Renal pelvis (tissue), 4 donors: Measurements from ENCODE around the gene RARB. TPM values are rescaled to one million over a fixed set of nuclear protein-coding genes. Genes with fewer than 3 reads are reported as not detected.

Experiments used
- DNase-seq: peaks from one replicate; pipeline ENCODE4 v3.0.0-alpha.2; 2013
- polyA plus RNA-seq, 3 donors: library from polyadenylated mRNA; unstranded; fragments of 120-200 nt; gene quantifications; one replicate each; pipeline ENCODE4 v1.2.1, GENCODE V29; 2013; ENCODE audit not compliant: insufficient read length in 3 of 3

Gene RARB
- polyA plus RNA-seq, 3 donors, result 39.7 to 44.1 (median 42.5) TPM

GRCh38 chr3:25573386-25574171, 145.5 kb downstream of the RARB start:
- no peak for DNase-seq

GRCh38 chr3:25574172-25574765, 146.2 kb downstream of the RARB start:
- no peak for DNase-seq

GRCh38 chr3:25575001-25575400, 146.9 kb downstream of the RARB start:
- no peak for DNase-seq

GRCh38 chr3:25576146-25576545, 148.1 kb downstream of the RARB start:
- DNase-seq, result no peak

- DNase-seq, result no peak
Observed at GRCh38 chr3:25576831-25577454, 148.9 kb downstream of the RARB start.

- DNase-seq, result no peak
Observed at GRCh38 chr3:25578059-25578458, 150.0 kb downstream of the RARB start.

- DNase-seq, result no peak
Observed at GRCh38 chr3:25580534-25580933, 152.5 kb downstream of the RARB start.

GRCh38 chr3:25581335-25581734, 153.3 kb downstream of the RARB start:
- no peak for DNase-seq

- no peak for DNase-seq
Observed at GRCh38 chr3:25581823-25582222, 153.8 kb downstream of the RARB start.

GRCh38 chr3:25582242-25582641, 154.2 kb downstream of the RARB start:
- no peak for DNase-seq

- DNase-seq, result no peak
Observed at GRCh38 chr3:25583343-25583742, 155.3 kb downstream of the RARB start.

- no peak for DNase-seq
Observed at GRCh38 chr3:25584011-25584789, 156.1 kb downstream of the RARB start.

GRCh38 chr3:25585361-25586166, 157.5 kb downstream of the RARB start:
- DNase-seq, result no peak

- DNase-seq, result no peak
Observed at GRCh38 chr3:25586167-25586505, 158.1 kb downstream of the RARB start.

- DNase-seq, result no peak
Observed at GRCh38 chr3:25586553-25586952, 158.5 kb downstream of the RARB start.

- no peak for DNase-seq
Observed at GRCh38 chr3:25587094-25587493, 159.0 kb downstream of the RARB start.

GRCh38 chr3:25587526-25587925, 159.5 kb downstream of the RARB start:
- DNase-seq, result no peak

GRCh38 chr3:25587975-25588374, 159.9 kb downstream of the RARB start:
- DNase-seq, result no peak

- DNase-seq, result no peak
Observed at GRCh38 chr3:25588441-25589103, 160.5 kb downstream of the RARB start.

GRCh38 chr3:25589104-25589782, 161.2 kb downstream of the RARB start:
- no peak for DNase-seq
